Measurements from ENCODE around the gene CPPED1.

The CPPED1 gene

DNA sequence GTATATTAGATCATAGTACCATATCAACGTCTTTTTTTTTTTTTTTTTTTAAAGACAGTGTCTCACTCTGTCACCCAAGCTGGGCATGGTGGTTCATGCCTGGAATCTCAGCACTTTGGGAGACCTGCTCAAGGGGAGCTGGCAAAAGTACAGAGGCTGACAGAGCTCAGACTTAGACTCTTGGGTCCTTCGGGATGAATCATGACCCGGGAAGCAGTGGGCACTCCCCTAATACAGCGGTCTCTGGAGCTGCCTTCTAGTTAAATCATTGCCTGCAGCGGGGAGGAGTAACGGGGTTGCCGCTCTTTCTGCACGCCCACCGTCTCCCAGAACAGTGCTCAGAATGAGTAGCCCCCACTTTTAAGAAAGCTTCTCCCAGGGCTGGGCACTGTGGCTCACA lies 174.4 kb downstream of the CPPED1 start:
- FAIRE-seq = no peak

DNA sequence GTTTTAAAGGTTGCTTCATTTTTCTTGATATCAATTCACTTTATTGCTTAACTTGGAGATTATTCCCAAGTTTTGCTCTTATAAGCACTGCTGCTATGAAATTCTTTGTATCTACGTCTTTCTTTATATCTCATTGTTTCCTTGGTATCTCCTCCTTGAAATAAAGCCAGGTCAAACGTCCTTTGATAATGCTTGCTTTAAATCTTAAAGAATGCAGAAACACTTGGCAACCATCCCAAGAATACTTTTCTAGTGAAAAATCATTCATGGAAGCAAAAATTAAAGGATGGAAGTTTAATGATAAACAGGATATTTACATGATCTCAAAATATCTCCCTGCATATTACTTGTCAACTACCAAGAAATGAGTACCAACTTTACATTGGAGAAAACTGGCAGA lies 175.2 kb downstream of the CPPED1 start:
- no peak for FAIRE-seq

DNA sequence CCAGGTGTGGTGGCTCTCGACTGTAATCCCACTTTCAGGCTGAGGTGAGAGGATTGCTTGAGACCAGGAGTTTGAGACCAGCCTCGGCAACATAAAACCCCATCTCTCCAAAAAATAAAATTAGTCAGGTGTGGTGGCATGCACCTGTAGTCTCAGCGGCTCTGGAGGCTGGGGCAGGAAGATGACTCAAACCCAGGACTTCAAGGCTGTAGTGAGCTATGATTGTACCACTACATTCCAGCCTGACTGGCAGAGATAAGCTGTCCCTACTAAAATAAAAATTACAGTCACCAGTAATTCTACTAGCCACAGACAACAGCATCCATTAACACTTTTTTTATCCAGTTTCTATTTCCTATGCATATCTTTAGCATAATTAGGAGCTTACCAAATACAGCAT lies 176.3 kb downstream of the CPPED1 start:
- no peak for FAIRE-seq

DNA sequence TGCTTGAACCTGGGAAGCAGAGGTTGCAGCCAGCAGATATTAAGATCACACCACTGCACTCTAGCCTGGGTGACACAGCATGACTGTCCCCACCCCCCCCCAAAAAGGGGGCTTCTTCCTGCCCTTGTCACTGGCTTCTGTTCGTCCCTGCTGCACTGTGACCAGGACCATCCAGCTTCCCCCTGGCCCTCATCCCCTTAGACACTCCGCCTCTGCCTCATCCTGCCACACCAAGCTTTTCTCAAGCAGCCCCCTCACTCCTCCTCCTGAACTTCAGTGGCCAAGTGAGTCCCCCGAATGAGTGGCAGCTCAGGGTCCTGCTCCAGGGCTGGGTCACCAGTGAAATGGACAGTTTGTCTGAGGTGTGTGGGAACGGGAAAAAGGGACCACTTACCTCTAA lies 177.3 kb downstream of the CPPED1 start:
- no peak for FAIRE-seq

DNA sequence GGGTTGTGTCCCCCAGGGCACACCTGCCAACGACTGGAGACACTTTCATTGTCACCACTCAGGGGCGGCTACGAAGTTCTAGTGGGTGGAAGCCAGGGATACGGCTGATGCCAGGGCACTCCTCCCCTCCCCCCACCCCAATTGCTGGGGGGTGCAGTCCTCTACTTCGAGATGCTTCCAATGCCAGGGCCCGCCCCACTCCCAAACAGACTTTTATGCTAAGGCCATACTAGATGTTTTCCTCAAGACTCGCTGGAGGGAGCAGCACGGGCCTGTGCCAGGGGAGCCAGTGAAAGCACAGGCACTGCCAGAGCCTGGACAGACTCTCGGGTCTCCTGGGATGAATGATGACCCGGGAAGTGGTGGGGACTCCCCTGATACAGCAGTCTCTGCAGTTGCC lies 178.0 kb downstream of the CPPED1 start:
- no peak for FAIRE-seq

DNA sequence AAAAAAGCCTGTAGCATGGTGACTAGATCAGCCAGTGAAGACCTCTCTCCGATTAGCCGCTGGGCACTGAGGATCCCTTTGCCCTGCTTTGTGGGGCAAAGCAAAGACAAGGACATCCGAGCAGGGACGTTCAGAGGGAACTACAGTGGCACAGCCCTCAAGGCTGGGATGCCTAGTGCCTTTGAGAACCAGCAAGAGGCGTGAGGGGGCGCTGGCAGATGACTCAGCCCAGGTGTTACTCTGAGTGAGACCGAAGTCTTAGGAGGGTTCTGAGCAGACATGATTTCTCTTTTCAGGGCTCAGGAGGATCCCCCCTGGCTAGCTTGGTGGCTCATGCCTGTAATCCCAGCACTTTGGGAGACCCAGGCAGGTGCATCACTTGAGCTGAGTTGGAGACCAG lies 178.6 kb downstream of the CPPED1 start:
- no peak for FAIRE-seq

DNA sequence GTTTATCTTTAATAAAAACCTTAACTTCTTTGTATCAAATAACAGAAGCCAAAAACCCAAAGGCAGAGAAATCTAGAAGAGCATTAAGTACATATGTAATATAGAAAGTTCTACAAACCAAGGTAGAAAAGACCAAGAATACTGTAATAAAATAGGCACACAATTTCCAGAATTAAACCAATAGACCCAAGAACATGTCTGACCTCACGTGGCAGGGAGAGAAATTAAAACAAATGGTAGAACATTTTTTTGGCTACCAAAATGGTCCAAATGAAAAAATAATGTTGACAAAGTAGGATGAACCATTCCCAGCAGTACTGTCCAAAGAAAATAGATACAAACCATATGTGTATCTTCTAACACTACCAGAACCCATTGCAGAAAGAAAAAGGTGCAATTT lies 183.5 kb downstream of the CPPED1 start:
- FAIRE-seq = no peak

DNA sequence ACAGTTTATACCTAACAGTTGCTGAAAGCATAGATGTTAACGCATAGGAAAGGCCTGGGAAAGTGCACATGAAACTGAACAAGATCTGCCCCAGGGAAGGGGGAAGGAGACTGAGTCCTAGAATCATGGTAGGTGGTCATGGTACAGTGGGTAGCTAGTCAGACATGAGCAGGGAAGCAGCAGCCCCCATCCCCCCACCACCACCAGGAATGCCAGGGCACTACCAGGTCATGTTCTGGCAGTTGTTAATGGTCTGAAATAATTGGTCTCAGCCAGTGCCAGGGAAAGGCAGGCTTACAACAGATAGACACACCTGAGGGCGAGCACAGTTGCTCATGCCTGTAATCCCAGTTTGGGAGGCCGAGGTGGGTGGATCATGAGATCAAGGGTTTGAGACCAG lies 185.2 kb downstream of the CPPED1 start:
- no peak for FAIRE-seq

DNA sequence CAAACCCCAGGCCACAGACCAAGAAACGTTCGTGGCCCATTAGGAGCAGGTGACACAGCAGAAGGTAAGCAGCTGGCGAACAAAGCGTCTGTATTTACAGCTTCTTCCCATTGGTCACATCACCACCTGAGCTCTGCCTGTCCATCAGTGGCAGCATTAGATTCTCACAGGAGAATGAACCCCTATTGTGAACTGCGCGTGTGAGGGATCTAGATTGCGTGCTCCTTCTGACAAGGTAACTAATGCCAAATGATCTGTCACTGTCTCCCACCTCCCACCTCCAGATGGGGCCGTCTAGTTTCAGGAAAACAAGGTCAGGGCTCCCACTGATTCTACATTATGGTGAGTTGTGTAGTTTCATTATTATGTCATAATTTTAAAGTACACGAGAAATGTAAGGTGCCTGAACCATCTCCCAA lies 186.3 kb downstream of the CPPED1 start:
- FAIRE-seq = no peak

DNA sequence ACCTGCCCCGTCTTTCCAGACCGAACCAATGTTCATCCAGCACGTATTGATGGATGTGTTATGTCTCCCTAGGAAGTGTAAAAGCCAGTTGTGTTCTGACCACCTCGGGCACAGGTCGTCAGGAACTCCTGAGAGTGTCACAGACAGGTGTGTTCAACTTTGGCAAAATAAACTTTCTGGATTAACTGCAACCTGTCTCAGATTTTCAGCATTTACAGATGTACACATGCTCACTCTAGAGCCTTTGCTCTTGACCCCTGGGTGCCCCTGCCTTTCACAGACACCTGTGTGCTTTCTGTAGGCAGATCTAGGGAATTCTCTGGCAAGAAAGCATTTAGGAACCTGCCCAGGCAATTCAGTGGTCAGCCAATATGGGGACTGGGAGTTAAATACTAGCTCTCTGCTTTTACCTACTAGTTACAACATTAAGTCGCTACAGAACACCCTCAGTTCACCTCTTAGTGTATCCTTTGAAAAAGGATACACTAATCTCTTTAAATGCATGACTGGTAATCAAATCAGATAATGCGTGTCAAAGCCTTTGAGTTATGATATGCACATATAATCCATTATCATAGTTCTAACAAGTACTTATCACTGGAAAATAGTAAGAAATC lies 188.9 kb downstream of the CPPED1 start:
- FAIRE-seq = no peak

DNA sequence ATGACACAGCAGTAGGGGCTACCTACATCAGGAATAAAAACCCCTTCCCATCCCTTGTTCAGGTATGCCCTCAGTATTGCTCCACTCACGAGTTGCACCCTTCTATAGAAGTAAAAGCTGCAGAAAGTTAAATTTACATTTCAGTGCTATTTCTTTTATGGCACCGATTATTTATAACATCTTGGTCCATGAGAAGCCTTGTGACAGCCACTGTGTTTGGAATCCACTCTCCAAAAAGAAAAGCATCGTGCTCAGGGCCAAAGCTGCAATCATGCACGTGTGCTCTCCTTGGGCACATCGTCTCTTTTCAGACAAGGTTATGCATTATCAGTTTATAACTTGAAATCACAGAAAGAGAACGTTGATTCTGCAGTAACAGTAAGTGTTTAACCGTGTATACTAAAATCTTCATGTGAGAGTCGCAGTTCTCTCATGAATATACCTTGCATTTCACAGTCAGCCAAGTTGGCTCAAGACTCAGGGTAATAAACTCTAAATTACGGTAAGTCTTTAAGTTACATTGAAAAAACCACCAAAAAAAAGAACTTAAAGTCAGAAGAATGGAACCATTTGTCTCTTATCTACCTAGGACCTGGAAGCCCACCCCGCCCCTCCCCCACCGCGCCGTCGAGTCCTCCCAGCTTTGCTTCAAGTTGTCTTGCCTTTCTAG lies 189.6 kb downstream of the CPPED1 start:
- FAIRE-seq = no peak

DNA sequence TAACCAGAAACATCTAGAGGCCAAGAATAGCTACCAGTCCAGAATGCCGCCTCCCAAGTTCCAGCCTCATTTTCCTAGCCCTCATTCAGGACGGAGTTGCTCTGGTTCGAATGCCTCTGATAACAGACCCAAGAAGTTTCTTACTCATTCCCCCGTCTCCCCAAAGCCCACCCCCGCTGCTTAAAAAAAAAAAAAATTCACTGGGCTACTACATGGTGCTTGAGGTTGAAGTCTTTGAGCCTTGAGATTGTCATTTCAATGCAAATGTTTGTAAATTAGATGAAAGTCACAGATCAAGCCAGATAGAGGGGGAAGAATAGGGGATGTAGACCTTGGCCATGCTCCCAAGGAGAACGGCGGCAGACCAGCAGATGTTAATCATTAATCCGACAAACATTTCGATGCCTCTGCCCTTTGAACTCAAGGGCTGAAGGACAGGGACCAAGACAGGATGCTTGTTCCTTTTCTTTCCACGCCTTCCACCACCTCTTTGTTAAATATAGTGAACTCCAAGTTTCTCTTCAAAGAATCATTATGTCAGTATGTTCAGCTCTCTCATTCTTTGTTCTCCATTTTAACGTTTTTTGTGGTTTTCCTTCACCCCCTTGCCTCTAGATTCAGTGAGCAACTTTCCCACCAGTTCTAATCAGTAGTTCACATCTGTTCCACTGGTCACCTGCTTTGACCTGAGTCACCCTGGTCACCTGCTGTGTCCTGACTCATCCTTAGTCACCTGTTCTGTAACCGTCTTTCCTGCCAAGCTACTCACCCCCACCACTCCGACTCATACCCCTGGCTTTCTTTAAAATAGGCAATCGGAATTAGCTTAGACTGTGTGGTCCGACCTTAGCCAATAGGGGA lies 190.3 kb downstream of the CPPED1 start:
- no peak for FAIRE-seq

DNA sequence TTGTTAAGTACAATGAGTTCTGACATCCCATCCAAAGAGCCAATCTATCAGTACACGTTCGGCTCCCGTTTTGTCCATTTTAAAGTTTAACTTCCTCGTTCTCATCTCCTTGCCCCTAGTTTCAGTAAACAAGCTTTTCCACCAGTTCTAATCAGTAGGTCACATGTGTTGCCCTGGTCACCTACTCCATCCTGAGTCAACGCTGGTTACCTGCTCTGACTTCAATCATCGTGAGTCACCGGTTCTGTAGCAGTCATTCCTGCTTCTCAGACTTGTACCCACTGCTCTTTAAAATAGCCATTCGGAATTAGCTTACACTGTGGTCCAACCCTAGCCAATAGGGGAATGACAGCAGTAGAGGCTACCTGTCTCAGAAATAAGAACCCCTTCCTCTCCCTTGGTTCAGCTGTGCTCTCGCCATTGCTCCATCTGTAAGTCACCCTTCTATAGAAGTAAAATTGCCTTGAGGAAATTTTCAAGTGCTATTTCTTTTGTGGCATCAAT lies 191.0 kb downstream of the CPPED1 start:
- no peak for FAIRE-seq

DNA sequence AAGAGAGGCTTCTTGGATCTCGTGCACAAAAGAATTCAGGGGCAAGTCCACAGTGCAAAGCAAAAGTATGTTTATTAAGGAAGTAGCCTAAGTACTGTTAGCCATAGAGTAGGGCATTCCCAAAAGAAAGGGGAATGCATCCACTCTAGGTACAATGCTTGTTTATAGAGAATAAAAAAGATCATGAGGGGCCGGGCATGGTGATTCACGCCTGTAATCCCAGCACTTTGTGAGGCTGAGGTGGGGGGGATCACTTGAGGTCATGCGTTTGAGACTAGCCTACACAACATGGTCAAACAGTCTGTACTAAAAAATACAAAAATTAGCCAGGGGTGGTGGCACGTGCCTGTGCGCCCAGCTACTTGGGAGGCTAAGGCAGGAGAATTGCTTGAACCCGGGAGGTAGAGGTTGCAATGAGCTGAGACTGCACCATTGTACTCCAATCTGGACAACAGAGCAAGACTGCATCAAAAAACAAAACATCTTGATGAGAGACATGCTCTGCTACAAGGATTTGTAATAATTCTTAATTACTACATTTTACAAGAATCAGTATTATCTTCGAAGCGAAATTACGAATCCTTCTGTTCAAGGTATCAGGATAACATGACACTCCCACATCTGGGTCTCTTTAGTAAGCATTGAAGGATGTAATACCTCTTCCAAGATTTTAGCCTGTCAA lies 191.6 kb downstream of the CPPED1 start:
- no peak for FAIRE-seq

DNA sequence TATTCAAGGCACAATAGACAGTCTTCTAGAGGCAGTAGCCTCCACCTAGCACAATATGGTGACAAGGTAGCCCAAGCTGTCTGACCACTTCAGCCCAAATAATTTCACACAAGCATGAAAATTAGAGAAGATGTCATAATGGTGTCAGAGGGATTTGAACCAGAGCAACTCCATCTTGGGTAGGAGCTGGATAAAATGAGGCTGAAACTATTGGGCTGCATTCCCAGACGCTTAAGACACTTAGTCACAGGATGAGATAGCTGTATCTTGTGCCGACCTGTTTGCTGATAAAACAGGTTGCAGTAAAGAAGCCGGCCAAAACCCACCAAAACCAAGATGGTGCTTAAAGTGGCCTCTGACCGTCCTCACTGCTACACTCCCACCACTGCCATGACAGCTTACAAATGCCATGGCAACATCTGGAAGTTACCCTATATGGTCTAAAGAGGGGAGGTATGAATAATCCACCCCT lies 192.6 kb downstream of the CPPED1 start:
- no peak for FAIRE-seq

DNA sequence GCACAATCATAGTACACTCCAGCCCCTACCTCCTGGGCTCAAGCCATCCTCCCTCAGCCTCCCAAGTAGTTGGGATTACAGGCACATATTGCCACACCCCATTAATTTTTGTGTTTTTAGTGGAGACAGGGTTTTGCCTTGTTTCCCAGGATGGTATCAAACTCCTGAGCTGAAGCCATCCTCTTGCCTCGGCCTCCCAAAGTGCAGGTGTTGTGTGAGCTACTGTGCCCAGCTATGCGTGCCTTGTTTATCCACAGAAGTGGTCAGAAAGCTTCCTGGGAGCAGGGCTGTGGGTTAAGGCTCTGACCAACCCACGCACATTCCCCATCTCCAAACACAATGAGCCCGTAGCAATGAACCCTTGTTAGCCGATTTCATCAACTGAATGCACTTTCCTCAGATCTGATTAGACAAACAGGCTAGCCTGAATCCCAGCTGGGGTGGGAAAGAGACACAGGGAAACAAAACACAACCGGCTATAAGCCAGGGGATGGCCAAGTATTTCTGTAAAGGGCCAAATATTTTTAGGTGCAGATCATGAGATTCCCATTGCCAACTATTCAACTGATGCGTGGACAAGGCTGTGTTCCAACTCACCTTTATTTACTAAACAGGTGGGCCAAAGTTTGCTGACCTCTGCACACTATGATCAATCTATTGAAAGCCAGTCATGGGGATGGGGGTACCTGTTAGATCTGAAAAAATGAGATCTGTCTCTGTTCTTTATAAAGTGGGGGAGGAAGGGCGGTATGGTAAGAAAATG lies 193.6 kb downstream of the CPPED1 start:
- no peak for FAIRE-seq
